Stimulated activated CD4-positive, alpha-beta T cell treated with anti-CD3 and anti-CD28 coated beads, Interleukin-4, amount 100 ng/mL, for 24 hours (primary cell): ENCODE data around the gene CARNS1.
"Not testable (repeated sequence)": the region's sequence is repeated elsewhere in the genome, so short reads cannot be mapped to it uniquely, and the experiment has no call there.

Experiments
- DNase-seq: peaks from one replicate; pipeline ENCODE4 v3.0.0-alpha.2; 2020

CARNS1 gene

DNA sequence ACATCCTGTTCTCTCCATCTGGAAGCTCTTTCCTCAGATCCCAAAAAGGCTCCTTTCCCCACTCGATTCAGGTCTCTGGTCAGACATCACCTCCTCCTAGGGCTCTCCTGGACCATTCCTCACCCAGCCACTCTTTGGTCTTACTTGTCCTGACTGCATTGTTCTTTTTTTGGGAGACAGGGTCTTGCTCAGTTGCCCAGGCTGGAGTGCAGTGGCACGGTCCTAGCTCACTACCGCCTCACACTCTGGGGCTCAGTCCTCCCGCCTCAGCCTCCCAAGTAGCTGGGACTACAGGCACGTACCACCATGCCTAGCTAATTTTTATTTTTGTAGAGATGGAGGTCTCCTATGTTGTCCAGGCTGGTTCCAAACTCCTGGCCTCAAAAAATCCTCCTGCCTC, 30.0 kb downstream of the CARNS1 start:
- DNase-seq: no peak

- DNase-seq: no peak
Measured at GRCh38 chr11:67448220-67448609, 32.7 kb downstream of the CARNS1 start.

- DNase-seq: no peak
Measured at GRCh38 chr11:67449116-67449844, 33.8 kb downstream of the CARNS1 start.

DNA sequence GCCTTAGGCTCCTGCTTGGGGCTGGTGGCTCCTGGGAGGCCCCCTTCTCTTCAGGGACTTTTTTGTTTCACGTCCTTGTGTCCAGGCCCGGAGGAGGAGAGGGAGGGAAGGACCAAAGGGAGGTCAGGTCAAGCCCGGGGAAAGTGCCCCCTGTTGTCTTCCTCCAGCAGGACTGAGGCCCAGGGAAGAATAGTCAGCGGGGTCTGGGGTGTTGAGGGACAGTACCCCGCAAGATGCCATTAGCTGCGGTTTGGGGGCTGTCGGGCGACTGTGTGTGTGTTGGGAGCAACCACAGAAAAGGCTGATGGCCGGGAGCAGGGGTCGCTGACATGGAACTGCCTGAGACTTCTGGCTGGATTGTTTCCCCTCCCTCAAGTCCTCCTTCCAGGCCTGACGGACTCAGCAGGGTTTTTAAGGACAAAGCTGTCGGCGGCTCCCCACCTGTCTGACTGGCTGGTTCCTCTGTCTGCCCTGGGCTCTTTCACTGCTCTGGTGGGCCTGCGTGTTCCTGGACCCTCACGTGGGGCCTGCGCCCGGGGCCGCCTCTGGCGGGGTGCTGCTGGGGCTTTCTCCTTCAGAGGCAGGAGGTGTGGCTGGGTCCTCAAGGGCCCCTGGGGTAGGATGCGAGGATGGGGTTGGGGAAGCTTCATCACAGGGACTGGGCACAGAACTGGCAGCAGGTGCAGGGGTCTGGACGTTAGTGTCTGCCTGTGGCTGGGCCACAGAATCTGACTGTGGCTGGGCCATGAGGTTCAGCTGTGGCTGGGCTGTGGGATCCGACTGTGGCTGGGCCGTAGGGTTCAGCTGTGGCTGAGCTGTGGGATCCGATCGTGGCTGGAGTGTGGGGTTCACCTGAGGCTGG, 35.5 kb downstream of the CARNS1 start:
- DNase-seq: no peak

DNA sequence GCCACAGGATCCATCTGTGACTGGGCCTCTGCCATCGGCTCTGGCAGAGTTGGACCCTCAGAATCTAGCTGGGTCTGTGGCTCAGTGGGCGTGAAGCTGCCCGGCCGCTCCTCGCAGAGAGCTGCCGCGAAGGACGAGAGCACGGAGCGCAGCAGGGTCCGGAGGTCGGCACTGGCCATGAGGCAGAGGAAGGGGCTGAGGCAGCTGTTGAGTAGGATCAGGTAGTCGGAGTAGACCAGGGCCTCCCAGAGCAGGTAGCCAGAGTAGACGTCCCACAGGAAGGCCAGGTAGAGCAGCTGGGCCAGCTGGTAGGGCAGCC, 36.1 kb downstream of the CARNS1 start:
- no peak for DNase-seq

GRCh38 chr11:67452141-67452952, 36.9 kb downstream of the CARNS1 start, which contains the start of gene GPR152:
TSS of gene GPR152 (minus strand) at chr11:67452729. CDS start at chr11:67452724, 5 bp downstream.
- DNase-seq: no peak

- DNase-seq: no peak
Measured at GRCh38 chr11:67453816-67454732, 38.6 kb downstream of the CARNS1 start.

DNA sequence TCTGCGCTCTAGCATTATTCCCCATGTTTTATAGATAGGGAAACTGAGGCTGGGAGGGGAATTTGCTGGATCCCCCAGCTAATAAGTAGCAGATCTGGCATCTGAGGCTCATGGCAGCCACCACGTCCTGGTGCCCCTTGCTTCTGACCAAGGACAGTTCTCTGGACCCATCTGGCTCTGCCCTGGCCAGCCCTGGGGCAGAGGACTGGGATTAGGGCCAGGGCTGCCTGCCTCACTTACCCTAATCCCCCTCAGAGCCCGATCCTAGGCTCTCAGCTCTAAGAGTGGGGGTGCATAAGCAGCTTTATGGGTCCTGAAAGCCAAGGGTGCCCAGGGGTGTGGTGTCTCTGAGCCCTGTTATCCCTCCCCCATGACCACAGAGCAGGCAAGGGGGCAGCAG, 39.6 kb downstream of the CARNS1 start, which contains the start of gene CABP4:
Gene CABP4 (plus strand): TSS at position 301 of the 400 bp plus-strand sequence. CDS start 70 bp downstream, at position 371.
- DNase-seq: no peak

DNA sequence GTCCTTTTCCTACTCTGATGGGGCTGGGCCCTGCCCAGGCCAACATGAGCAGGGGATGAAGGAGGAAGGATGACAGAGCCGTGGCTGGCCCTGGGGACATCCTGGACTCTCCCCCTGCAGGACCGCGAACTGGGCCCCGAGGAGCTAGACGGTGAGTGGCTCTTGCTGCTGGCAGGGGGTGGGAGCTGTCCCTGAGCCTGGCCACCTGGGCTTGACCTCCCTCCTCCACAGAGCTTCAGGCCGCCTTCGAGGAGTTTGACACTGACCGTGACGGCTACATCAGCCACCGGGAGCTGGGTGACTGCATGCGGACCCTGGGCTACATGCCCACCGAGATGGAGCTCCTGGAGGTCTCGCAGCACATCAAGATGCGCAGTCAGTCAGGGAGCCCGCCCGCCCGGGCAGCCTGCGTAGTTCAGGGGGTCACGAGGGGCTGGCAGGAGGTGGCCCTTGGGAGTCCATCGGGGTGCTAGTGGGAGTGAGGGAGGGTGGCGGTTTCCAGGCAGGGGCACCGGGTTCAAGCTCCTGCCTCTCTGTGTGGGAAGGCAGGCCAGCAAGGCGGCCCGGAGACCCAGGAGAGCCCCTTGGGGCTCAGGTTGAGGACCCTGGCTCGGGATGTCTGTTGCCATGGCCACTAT, 40.7 kb downstream of the CARNS1 start:
- DNase-seq: no peak

DNA sequence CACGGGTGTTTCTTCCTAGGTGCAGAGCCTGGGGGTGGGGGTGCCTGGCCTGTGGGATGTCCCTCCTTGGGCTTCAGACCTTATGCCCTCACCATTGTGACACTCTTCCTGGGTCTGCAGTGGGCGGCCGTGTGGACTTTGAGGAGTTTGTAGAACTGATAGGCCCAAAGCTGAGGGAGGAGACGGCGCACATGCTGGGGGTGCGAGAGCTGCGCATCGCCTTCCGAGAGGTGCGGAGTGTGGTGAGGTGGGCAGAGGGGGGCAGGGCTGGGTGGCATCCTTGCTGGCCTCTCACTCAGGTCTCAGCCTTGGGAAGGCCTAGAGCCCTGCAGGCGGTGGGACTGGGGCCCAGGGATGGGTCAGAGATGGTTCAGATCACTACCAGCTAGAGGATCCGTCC, 42.0 kb downstream of the CARNS1 start:
- DNase-seq: no peak

DNA sequence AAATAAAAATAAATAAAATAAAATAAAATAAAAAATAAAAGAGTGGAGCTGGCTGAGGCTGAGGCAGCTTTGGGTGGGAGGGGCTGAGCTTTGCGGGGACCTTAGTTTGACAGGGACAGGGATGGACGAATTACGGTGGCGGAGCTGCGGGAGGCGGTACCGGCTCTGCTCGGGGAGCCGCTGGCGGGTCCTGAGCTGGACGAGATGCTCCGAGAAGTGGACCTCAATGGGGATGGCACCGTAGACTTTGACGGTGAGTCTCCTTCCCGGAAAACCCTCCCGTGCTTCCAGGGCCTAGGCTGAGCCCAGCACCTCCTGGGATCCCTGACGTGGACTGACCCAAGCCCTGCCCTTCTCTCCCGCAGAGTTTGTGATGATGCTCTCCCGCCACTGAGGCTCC, 42.8 kb downstream of the CARNS1 start:
- no peak for DNase-seq

- no peak for DNase-seq
Measured at GRCh38 chr11:67463186-67463585, 47.7 kb downstream of the CARNS1 start.

GRCh38 chr11:67463680-67464410, 48.4 kb downstream of the CARNS1 start:
- DNase-seq: no peak

GRCh38 chr11:67464411-67465188, 49.1 kb downstream of the CARNS1 start:
- peak; percentile 93 for DNase-seq

DNA sequence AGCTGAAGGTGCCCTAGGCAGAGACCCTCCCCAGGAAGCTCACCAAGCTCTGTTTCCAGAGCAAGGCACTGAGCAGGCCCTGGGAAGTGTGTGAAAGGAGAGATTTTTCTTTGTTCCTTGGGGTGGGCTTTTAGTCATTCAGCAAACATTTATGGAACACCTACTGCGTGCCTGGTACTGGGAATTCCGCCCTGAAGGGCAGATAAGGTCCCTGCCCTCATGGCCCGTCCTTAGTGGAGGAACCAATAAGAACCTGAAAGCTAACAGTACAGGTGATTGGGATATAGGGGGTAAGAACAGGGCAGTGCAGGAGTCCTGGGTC, 49.7 kb downstream of the CARNS1 start:
- DNase-seq: no peak

DNA sequence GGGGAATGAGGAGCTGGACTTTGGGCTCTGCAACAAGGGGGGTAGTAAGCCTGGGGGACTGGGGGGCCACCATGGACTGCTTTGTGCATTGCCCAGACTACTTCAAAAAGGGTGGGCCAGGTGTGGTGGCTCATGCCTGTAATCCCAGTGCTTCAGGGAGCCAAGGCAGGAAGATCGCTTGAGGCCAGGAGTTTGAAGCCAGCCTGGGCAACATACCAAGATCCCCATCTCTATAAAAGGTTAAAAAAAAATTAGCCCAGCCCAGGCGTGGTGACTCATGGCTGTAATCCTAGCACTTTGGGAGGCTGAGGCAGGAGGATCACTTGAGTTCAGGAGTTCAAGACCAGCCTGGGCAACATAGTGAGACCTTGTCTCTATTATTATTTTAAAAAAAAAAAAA, 50.1 kb downstream of the CARNS1 start:
- DNase-seq: not testable (repeated sequence)

DNA sequence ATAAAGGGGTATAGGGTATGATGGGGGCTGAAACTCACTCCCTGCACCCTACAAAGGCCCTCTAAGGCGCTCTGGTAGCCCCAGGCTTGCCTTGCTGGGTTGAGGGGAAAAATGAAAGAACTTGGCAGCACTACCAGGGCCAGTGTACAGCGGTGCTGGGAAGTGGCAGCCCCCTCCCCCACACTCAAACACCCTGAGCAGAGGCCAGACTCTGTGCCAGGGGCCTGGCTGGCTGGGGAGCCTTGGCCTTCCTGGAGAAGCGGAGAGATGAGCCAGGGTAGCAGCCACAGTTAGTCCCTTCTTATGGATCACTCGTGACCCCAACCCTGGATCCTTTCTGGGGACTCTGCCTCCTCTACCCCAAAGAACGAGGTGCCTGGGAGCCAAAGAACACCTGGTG, 50.9 kb downstream of the CARNS1 start:
- no peak for DNase-seq

- DNase-seq: no peak
Measured at GRCh38 chr11:67466962-67467771, 51.7 kb downstream of the CARNS1 start.

GRCh38 chr11:67468056-67468455, 52.6 kb downstream of the CARNS1 start:
- peak; percentile 42 for DNase-seq

DNA sequence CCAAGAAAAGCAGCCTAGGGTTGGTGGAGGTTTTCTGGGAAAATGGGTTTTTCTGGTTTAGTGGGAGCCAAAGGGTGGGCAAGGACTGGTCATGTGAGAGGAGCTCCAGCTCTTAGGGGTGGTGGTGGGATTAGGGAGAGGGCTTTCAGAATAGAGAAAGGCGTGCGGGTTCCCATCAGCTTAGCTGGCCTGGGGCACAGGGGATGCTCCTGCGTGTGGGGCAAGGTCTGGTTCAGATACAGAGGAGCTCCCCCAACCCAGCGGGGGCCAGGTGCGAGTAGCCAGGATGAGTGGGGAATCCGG, 52.9 kb downstream of the CARNS1 start:
- DNase-seq: no peak
